ENCODE measurements around the gene VSTM2B.

The VSTM2B gene

GRCh38 chr19:29516358-29516725, 9.5 kb upstream of the VSTM2B start:
- DNase-seq: no peak

- no peak for DNase-seq
These were observed 8.9 kb upstream of the VSTM2B start for GRCh38 chr19:29516821-29517395.

GRCh38 chr19:29517412-29517811, 8.4 kb upstream of the VSTM2B start:
- DNase-seq: no peak

- no peak for DNase-seq
These were observed 7.8 kb upstream of the VSTM2B start for GRCh38 chr19:29517946-29518345.

- no peak for DNase-seq
These were observed 6.6 kb upstream of the VSTM2B start for GRCh38 chr19:29519146-29519545.

GRCh38 chr19:29519931-29520330, 5.9 kb upstream of the VSTM2B start:
- DNase-seq: no peak

- no peak for DNase-seq
These were observed 5.4 kb upstream of the VSTM2B start for GRCh38 chr19:29520390-29520789.

- DNase-seq: no peak
These were observed 4.3 kb upstream of the VSTM2B start for GRCh38 chr19:29521291-29522075.

- no peak for DNase-seq
These were observed 2.2 kb upstream of the VSTM2B start for GRCh38 chr19:29523568-29523967.

GRCh38 chr19:29524201-29524911, 1.4 kb upstream of the VSTM2B start:
- no peak for DNase-seq

- DNase-seq: no peak
These were observed 622 bp upstream of the VSTM2B start for GRCh38 chr19:29524912-29525831.

- DNase-seq: peak in 1 of 2 experiments; percentile 24
These were observed 1.1 kb downstream of the VSTM2B start for GRCh38 chr19:29526730-29527499.

- no peak for DNase-seq
These were observed 1.9 kb downstream of the VSTM2B start for GRCh38 chr19:29527500-29528328.

GRCh38 chr19:29528350-29528945, 2.7 kb downstream of the VSTM2B start:
- DNase-seq: peak; percentile 47 to 69

- no peak for DNase-seq
These were observed 3.3 kb downstream of the VSTM2B start for GRCh38 chr19:29528946-29529645.

GRCh38 chr19:29529646-29530539, 4.1 kb downstream of the VSTM2B start:
- DNase-seq: no peak

GRCh38 chr19:29530540-29531457, 5.0 kb downstream of the VSTM2B start:
- no peak for DNase-seq

- DNase-seq: no peak
These were observed 5.7 kb downstream of the VSTM2B start for GRCh38 chr19:29531458-29532025.

Data from stimulated activated CD4-positive, alpha-beta T cell treated with anti-CD3 and anti-CD28 coated beads, Interleukin-4, amount 100 ng/mL, for 4 hours (primary cell).